Neural cell (in vitro differentiated cells): ENCODE measurements around the gene INTU. TPM values are rescaled to one million over a fixed set of nuclear protein-coding genes. Genes with fewer than 3 reads are reported as not detected.

ENCODE experiments used
- polyA plus RNA-seq: library from polyadenylated mRNA; depleted of rRNA; stranded (reverse); fragments of >200 nt; gene quantifications from 2 replicates; pipeline ENCODE4 v1.2.3, GENCODE V29; 2014

INTU gene
- polyA plus RNA-seq, 1 donor from 2014 or later = 15.7 TPM

Other genes with a start within 250 kb of the INTU start
- 0.28 TPM in 1 of 2 replicates, not detected in the other for gene SLC25A31, start 97.4 kb downstream of the INTU start, polyA plus RNA-seq
- gene HSPA4L, start 149.4 kb downstream of the INTU start, polyA plus RNA-seq = 12.5 and 13.0 TPM in 2 replicates
- gene PLK4, start 247.9 kb downstream of the INTU start, polyA plus RNA-seq = 10.5 and 13.9 TPM in 2 replicates